Measurements from ENCODE around the gene OSBPL3.

OSBPL3 gene

GRCh38 chr7:25002786-25003185 lies 22.8 kb upstream of the OSBPL3 start:
- peaks cover 9% of the 10 kb centered on the region for H3K4me1 Mint-ChIP-seq (ENCODE audit: low read depth)
- H3K36me3 Mint-ChIP-seq (ENCODE audit: low read depth): peaks cover 11% of the 10 kb centered on the region
- peaks cover 10% of the 10 kb centered on the region for H3K9me3 Mint-ChIP-seq
- no peak overlapping the region for H3K4me3 Mint-ChIP-seq
- H3K27ac Mint-ChIP-seq: no peak overlapping the region
- peaks cover 13% of the 10 kb centered on the region for H3K27me3 Mint-ChIP-seq

GRCh38 chr7:24995466-24995865 lies 15.5 kb upstream of the OSBPL3 start:
- H3K4me1 Mint-ChIP-seq (ENCODE audit: low read depth): no peaks in the 10 kb centered on the region
- H3K27me3 Mint-ChIP-seq: peaks cover 6% of the 10 kb centered on the region
- H3K27ac Mint-ChIP-seq: no peak overlapping the region
- no peak overlapping the region for H3K4me3 Mint-ChIP-seq
- peaks cover under 1% of the 10 kb centered on the region for H3K9me3 Mint-ChIP-seq
- H3K36me3 Mint-ChIP-seq (ENCODE audit: low read depth): peaks cover 1% of the 10 kb centered on the region

GRCh38 chr7:24992314-24992713 lies 12.3 kb upstream of the OSBPL3 start:
- no peaks in the 10 kb centered on the region for H3K9me3 Mint-ChIP-seq
- H3K4me1 Mint-ChIP-seq (ENCODE audit: low read depth): no peaks in the 10 kb centered on the region
- no peak overlapping the region for H3K27ac Mint-ChIP-seq
- no peaks in the 10 kb centered on the region for H3K36me3 Mint-ChIP-seq (ENCODE audit: low read depth)
- no peak overlapping the region for H3K4me3 Mint-ChIP-seq
- no peaks in the 10 kb centered on the region for H3K27me3 Mint-ChIP-seq

GRCh38 chr7:24991353-24991752 lies 11.4 kb upstream of the OSBPL3 start:
- Mint-ChIP-seq H3K36me3 (ENCODE audit: low read depth) (no peaks in the 10 kb centered on the region), H3K9me3 (no peaks in the 10 kb centered on the region), H3K27me3 (peaks cover 5% of the 10 kb centered on the region), H3K4me3 (no peak overlapping the region), H3K27ac (no peak overlapping the region), H3K4me1 (ENCODE audit: low read depth) (no peaks in the 10 kb centered on the region)

GRCh38 chr7:24987331-24987842 lies 7.4 kb upstream of the OSBPL3 start:
- Mint-ChIP-seq H3K27ac (no peak overlapping the region), H3K4me3 (no peak overlapping the region), H3K4me1 (ENCODE audit: low read depth) (peaks cover 3% of the 10 kb centered on the region), H3K9me3 (no peaks in the 10 kb centered on the region), H3K27me3 (peaks cover 5% of the 10 kb centered on the region), H3K36me3 (ENCODE audit: low read depth) (no peaks in the 10 kb centered on the region)

- Mint-ChIP-seq H3K36me3 (ENCODE audit: low read depth) (peaks cover 10% of the 10 kb centered on the region), H3K27ac (no peak overlapping the region)
Measured at GRCh38 chr7:24982917-24983316, 2.9 kb upstream of the OSBPL3 start.

GRCh38 chr7:24981171-24981951 lies 1.4 kb upstream of the OSBPL3 start:
- Mint-ChIP-seq H3K27ac (peak overlapping the region; percentile 98), H3K9me3 (no peaks in the 10 kb centered on the region), H3K36me3 (ENCODE audit: low read depth) (peaks cover 20% of the 10 kb centered on the region), H3K4me3 (peak overlapping the region; percentile 93), H3K27me3 (no peaks in the 10 kb centered on the region), H3K4me1 (ENCODE audit: low read depth) (peaks cover 51% of the 10 kb centered on the region)

More at GRCh38 chr7:24982917-24983316, 2.9 kb upstream of the OSBPL3 start:
- H3K27me3 Mint-ChIP-seq: peaks cover 5% of the 10 kb centered on the region
- peaks cover 35% of the 10 kb centered on the region for H3K4me1 Mint-ChIP-seq (ENCODE audit: low read depth)
- H3K4me3 Mint-ChIP-seq: no peak overlapping the region
- H3K9me3 Mint-ChIP-seq: no peaks in the 10 kb centered on the region

GRCh38 chr7:24980534-24981170 lies 674 bp upstream of the OSBPL3 start:
- peaks cover 58% of the 10 kb centered on the region for H3K4me1 Mint-ChIP-seq (ENCODE audit: low read depth)
- H3K9me3 Mint-ChIP-seq: no peaks in the 10 kb centered on the region
- no peaks in the 10 kb centered on the region for H3K27me3 Mint-ChIP-seq
- H3K27ac Mint-ChIP-seq: peak overlapping the region; percentile 98
- peak overlapping the region; percentile 93 for H3K4me3 Mint-ChIP-seq
- H3K36me3 Mint-ChIP-seq (ENCODE audit: low read depth): peaks cover 23% of the 10 kb centered on the region

GRCh38 chr7:24979470-24979862 lies 512 bp downstream of the OSBPL3 start:
- no peaks in the 10 kb centered on the region for H3K27me3 Mint-ChIP-seq
- no peaks in the 10 kb centered on the region for H3K9me3 Mint-ChIP-seq
- H3K4me1 Mint-ChIP-seq (ENCODE audit: low read depth): peaks cover 66% of the 10 kb centered on the region
- peaks cover 35% of the 10 kb centered on the region for H3K36me3 Mint-ChIP-seq (ENCODE audit: low read depth)
- no peak overlapping the region for H3K27ac Mint-ChIP-seq
- H3K4me3 Mint-ChIP-seq: peak overlapping the region; percentile 93

- H3K4me3 Mint-ChIP-seq: peak overlapping the region; percentile 93
- H3K27me3 Mint-ChIP-seq: no peaks in the 10 kb centered on the region
- peak overlapping the region; percentile 84 for H3K27ac Mint-ChIP-seq
- peaks cover 71% of the 10 kb centered on the region for H3K4me1 Mint-ChIP-seq (ENCODE audit: low read depth)
- H3K9me3 Mint-ChIP-seq: no peaks in the 10 kb centered on the region
- peaks cover 36% of the 10 kb centered on the region for H3K36me3 Mint-ChIP-seq (ENCODE audit: low read depth)
Measured at GRCh38 chr7:24978843-24979469, 1.0 kb downstream of the OSBPL3 start.

GRCh38 chr7:24975644-24976260 lies 4.2 kb downstream of the OSBPL3 start:
- Mint-ChIP-seq H3K4me1 (ENCODE audit: low read depth) (peaks cover 77% of the 10 kb centered on the region), H3K27ac (no peak overlapping the region), H3K27me3 (no peaks in the 10 kb centered on the region), H3K9me3 (no peaks in the 10 kb centered on the region), H3K36me3 (ENCODE audit: low read depth) (peaks cover 36% of the 10 kb centered on the region), H3K4me3 (no peak overlapping the region)

- H3K36me3 Mint-ChIP-seq (ENCODE audit: low read depth): peaks cover 36% of the 10 kb centered on the region
- H3K9me3 Mint-ChIP-seq: no peaks in the 10 kb centered on the region
- peaks cover 77% of the 10 kb centered on the region for H3K4me1 Mint-ChIP-seq (ENCODE audit: low read depth)
- H3K4me3 Mint-ChIP-seq: no peak overlapping the region
- H3K27me3 Mint-ChIP-seq: no peaks in the 10 kb centered on the region
- no peak overlapping the region for H3K27ac Mint-ChIP-seq
Measured at GRCh38 chr7:24975172-24975571, 4.8 kb downstream of the OSBPL3 start.

GRCh38 chr7:24974026-24974832 lies 5.7 kb downstream of the OSBPL3 start:
- H3K9me3 Mint-ChIP-seq: no peaks in the 10 kb centered on the region
- peaks cover 40% of the 10 kb centered on the region for H3K36me3 Mint-ChIP-seq (ENCODE audit: low read depth)
- H3K27me3 Mint-ChIP-seq: no peaks in the 10 kb centered on the region
- H3K4me1 Mint-ChIP-seq (ENCODE audit: low read depth): peaks cover 87% of the 10 kb centered on the region
- H3K27ac Mint-ChIP-seq: no peak overlapping the region
- H3K4me3 Mint-ChIP-seq: no peak overlapping the region

- Mint-ChIP-seq H3K36me3 (ENCODE audit: low read depth) (peaks cover 31% of the 10 kb centered on the region), H3K9me3 (no peaks in the 10 kb centered on the region), H3K27me3 (no peaks in the 10 kb centered on the region), H3K4me3 (no peak overlapping the region), H3K27ac (no peak overlapping the region), H3K4me1 (ENCODE audit: low read depth) (peaks cover 87% of the 10 kb centered on the region)
Measured at GRCh38 chr7:24972991-24973390, 7.0 kb downstream of the OSBPL3 start.
